ENCODE measurements around the gene NOS3.

The NOS3 gene

GRCh38 chr7:150951521-150951920, 39.3 kb upstream of the NOS3 start:
- no peak overlapping the region for H3K4me3 ChIP-seq (ENCODE audit: low read depth, low read length)
- in situ Hi-C loops (cut with HindIII; ENCODE audit: low sequenced_read_pairs) = no loop called here
- no peak for TF ChIP-seq CTCF (IDR thresholded peaks at IDR 0.05; ENCODE audit: low read depth, low read length, missing control alignments)
- DNase-seq (ENCODE audit: low read depth) = no peak

- no peak for DNase-seq (ENCODE audit: low read depth)
- in situ Hi-C loops (cut with HindIII; ENCODE audit: low sequenced_read_pairs) = no loop called here
- no peak for TF ChIP-seq CTCF (IDR thresholded peaks at IDR 0.05; ENCODE audit: low read depth, low read length, missing control alignments)
- H3K4me3 ChIP-seq (ENCODE audit: low read depth, low read length) = no peak overlapping the region
Measured at GRCh38 chr7:150952331-150953050, 38.3 kb upstream of the NOS3 start.

- TF ChIP-seq CTCF (IDR thresholded peaks at IDR 0.05; ENCODE audit: low read depth, low read length, missing control alignments) = no peak
- no peak overlapping the region for H3K4me3 ChIP-seq (ENCODE audit: low read depth, low read length)
- in situ Hi-C loops (cut with HindIII; ENCODE audit: low sequenced_read_pairs) = no loop called here
- no peak for DNase-seq (ENCODE audit: low read depth)
Measured at GRCh38 chr7:150953061-150953997, 37.5 kb upstream of the NOS3 start.

- TF ChIP-seq CTCF (IDR thresholded peaks at IDR 0.05; ENCODE audit: low read depth, low read length, missing control alignments) = no peak
- no peak overlapping the region for H3K4me3 ChIP-seq (ENCODE audit: low read depth, low read length)
- in situ Hi-C loops (cut with HindIII; ENCODE audit: low sequenced_read_pairs) = no loop called here
- no peak for DNase-seq (ENCODE audit: low read depth)
Measured at GRCh38 chr7:150954201-150954985, 36.4 kb upstream of the NOS3 start.

- H3K4me3 ChIP-seq (ENCODE audit: low read depth, low read length) = no peak overlapping the region
- in situ Hi-C loops (cut with HindIII; ENCODE audit: low sequenced_read_pairs) = no loop called here
- TF ChIP-seq CTCF (IDR thresholded peaks at IDR 0.05; ENCODE audit: low read depth, low read length, missing control alignments) = no peak
- no peak for DNase-seq (ENCODE audit: low read depth)
Measured at GRCh38 chr7:150954986-150955518, 35.8 kb upstream of the NOS3 start.
